T follicular helper cell (primary cell): ENCODE results near the gene S100A4.

Experiments used
- DNase-seq: peaks from one replicate; pipeline ENCODE4 v3.0.0-alpha.2; 2020; ENCODE audit warnings: low read depth

The S100A4 gene

DNA sequence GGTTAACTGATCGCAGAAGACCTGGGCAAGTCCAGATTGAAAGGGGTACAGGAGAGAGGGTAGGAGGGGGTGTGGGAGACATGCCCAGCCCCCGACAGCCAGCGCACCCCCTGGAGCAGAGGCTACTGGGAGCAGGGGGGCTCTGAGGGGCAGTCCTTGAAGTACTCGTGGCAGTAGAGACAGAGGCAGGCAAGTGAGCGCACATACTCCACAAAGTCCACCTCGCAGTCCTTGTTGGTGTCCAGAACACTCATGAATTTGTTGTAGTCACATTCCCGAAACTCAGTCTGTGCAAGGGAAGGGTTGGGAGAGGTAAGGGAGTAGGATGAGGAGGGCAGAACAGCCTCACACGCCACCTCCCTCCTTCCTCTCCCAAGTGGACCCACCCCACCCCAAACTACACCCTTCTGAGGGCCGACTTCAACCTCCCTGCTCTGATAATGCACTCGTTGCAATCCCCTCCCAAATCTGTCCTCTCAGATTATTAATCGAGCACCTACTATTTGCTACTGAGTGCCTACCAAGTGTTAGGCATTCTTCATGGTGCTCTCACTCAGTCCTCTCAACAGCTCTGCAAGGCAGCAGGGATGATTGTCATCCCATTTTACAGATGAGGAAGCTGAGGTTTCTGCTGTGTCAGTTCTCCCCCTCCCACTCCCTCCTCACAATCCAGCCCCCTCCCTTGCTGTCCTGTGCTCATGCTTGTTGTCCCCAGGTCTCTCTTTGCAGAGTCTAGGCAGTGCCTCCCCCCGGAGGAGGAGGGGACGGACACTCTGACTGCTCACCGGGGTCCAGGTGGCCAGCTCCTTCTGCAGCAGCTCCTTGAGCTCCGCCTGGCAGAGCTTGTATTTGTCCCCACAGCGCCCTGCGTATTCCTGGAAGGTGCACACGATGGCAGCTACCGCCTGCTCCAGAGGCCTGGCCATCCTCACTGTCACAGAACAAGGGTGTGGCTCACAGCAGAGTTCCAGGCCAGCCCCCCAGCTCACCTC is 2.2 kb upstream of the S100A4 start:
- no peak for DNase-seq

DNA sequence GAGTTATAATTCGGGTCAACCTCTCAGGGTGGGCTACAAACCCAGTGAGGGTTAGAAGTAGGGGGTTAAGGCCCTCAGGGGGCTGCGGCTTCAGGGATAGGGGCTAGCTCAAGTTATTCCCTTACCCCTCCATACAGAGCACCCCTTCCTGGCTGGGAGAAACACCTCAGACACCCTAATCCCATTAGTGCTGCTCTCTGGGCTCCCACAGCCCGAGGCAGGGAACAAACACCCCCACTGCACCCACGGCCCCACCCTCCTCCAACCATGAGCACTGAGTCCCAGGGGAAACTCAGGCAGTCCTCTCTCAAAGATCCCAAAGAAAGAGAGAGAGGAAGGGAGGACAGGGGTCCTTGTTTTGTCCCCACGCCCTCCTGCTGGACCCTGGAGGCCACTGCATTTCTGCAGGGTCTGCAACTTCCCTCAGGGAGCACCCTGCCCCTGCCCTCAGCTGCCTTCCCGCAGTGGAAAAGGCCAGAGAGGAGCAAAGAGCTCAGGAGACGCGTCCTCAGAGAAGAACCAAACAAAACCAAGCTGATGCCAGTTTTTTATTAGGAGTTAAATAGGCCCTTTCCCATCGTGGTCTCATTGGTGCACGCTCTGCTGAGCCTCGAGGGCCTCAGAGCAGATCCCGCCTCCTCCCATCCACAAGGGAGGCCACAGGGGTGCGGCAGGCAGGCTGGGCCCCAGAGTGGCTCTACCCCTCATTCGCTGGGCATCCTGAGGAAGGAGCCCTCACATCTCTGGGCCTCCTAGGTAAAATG is 1.4 kb upstream of the S100A4 start:
- no peak for DNase-seq

DNA sequence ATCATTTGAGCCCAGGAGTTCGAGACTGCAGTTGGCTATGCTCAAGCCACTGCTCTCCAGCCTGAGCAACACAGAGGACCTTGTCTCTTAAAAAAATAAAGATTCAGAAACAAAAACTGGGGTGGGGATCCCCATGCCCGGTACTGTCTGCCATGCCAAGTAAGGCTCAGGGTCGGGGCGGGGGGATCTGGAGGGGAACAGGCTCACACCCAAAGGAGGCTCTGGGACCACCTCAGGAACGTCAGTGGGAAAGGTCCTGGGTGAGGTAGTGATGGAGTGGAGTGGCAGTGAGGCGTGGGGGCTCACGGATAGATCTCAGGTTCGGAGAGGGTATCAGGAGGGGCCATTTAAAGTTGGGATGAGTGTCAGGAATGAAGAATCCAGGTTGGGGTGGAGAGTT is 765 bp upstream of the S100A4 start:
- DNase-seq = no peak

- DNase-seq = no peak
Measured at GRCh38 chr1:153544453-153545066, 1.0 kb downstream of the S100A4 start.

- DNase-seq = no peak
Measured at GRCh38 chr1:153543736-153544135, 1.9 kb downstream of the S100A4 start.

- DNase-seq = no peak
Measured at GRCh38 chr1:153542956-153543711, 2.5 kb downstream of the S100A4 start.

DNA sequence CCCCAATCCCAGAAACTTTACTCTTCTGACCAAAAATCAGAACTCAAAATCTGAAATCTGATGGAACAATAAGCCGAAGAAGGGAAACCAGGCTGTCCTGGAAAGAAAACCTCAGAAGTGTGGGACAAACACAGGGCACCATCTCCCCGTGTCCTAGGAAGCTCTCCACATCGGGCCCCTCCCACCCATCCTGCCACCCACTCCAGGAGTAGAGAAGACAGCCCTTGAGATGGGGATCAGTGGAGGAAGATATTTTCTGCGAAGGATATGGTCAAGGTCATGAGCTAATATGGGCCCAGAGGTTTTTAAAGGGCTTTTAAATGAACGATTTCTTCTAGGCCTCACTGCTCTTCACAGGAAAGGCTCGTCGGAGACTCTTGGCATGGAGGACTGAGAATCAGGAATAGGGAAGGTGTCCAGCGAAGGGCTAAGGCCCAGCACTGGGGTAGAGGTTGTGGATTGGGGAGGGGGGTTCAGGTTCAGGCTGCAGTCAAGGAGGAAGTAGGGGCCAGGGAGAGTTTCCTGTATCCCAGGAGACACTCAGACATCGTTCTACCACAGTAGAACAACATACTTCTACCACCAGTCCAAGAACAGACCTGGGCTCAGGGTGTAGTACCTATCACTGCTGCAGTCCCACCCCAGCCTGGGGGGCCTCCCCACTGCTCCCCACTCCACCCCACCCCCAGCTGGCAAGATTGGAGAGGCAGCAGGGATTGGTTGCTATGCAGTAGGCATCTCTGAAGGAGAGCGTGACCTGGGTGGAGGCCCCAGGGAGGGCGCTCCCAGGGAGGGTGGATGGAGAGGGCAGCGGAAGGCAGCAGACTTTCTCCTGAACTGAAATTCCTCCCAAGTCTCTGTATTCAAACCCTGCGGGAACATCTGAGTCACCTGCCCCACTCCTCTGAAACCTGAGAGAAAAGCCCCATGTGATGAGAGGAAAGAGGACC is 3.7 kb downstream of the S100A4 start:
- no peak for DNase-seq

DNA sequence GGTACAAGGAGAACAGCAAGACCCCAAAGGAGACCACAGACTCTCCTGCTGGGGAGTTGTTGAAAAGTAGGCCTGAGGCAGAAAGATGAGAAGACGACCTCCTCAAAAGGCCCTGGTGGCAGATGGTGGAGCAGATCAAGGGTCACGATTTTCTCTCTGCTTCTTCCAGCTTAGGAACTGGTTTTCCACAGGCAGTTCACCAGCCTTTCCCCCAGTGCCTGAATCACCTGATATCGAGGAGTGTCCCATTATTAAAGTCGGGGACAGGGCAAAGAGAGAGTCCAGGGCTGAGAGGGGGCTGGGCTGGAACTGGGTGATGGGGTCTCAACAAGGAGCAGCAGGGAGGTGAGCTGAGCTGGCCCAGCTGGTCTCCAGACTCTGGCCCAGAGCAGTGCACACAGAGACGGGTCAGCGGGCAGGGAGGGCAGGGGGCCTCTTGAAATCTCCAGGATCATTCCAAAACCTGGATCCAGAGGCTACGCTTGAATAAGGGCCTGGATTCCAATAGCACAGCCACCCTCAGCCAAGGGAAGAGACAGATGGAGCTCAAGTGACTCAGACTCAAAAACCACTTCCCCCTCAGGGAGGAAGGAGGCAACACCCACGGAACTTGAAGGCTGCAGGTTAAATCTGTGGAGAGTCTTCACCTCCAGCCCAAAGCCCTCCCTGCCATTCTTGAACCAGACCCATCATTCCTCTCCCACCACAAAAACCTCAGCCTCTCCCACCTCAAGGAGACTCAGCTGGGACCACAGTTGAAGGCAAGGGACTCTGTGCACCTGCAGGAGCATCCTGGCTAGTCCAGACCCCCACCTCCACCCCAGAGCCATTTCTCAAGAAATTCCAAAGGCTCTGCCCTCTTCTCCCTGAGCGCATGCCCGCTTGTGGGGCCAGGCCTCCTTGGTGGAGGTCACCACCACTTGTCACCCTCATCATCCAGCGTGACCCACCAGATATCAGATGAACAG is 4.9 kb downstream of the S100A4 start, which contains the start of gene S100A5:
Gene S100A5 (minus strand): TSS at position 541 of the 968 bp plus-strand sequence. CDS start 743 bp downstream, outside the sequence.
- peak; percentile 13 for DNase-seq

DNA sequence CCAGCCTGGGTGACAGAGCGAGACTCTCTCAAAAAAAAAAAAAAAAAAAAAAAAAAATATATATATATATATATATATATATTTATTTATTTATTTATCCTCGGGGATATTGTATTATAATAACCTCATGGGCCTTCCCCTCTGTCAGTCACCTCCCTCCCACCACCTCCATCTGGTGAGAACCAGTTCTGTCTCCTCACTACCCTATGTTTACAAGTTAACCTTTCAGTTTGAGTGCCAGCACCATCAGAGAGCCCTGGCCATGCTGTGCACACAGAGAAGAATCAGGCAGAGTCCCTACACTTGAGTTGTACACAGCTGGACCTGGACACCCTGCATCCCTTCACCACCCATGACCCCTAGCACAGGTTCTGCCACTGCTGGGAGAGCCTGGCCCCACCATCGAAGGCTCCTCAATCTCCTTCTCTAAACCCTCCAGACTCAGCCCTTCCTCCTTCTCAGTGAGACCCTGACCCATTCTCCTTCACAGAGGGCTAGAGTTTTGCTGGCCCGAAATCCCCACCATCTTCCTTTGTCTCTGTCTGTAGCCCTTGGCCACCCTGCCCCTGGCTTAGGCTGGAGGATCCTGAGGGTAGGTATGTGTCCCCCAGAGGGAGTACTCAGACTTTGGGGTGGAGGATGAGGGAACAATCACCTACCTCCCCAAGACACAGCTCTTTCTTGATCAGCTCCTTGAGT is 6.1 kb downstream of the S100A4 start:
- DNase-seq = no peak

DNA sequence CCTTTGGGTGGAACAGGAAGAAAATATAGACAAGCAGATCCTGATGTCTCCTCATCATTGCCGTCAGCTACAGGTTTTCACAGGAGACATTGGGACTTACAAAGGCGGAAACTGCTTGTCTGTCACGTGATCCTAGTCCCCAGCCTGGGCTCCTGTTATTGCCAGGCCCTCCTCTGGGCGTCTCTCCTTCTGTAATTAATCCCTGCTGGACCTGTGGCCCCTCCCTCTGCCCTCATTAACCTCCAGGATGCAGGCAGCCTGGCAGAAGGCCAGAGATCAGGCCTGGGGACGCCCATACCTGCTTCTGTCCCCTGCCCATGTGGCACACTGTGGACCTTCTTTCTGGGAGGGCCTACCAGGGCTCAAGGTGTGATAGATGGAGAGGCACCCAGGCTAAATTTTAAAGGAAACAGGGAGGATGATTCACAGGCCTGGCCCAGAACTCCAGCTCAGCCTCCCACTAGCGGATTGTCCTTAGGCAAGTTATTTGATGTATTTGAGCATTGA is 7.2 kb downstream of the S100A4 start:
- no peak for DNase-seq

GRCh38 chr1:153537376-153537730 is 8.3 kb downstream of the S100A4 start:
- no peak for DNase-seq

DNA sequence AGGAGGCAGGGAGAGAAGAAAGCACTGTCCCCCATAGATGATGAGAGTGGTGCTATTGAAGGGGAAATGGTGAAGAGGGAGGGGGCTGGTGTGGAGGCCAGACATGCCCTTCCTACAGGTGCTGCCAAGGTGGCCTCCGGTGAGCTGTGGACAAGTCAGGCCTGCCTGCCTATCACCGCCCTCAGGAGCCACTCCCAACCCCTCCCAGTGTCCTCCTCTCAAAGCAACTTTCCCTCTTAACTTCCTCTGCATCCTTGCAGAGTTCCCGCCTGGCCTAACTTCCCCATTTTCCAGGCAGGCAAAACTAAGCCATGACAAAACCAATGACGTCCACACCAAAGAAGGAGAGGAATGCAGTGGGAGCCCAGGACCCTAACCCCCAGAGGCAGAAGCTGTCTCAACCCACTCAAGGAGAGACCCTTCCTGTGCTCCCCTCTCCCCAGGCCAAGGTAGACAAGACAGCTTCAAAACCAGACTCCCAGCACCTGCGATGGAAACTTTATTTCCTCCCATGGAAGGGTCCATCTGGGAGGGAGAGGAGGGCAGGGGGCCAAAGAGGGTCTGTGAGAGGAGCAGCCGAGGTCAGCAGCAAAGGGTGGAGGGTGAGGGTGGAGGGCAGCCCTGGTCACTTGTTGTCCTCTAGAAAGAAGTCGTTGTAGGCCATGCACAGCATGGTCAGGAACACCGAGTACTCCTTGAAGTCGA is 8.8 kb downstream of the S100A4 start:
- no peak for DNase-seq

- peak; percentile 74 for DNase-seq
Measured at GRCh38 chr1:153536012-153536670, 9.5 kb downstream of the S100A4 start.

- no peak for DNase-seq
Measured at GRCh38 chr1:153535242-153536011, 10.2 kb downstream of the S100A4 start, which contains the start of gene S100A6. Gene S100A6, minus strand, starts transcription at chr1:153535991. Its CDS starts 652 bp downstream, at chr1:153535339.

- no peak for DNase-seq
Measured at GRCh38 chr1:153534925-153535241, 10.7 kb downstream of the S100A4 start.

DNA sequence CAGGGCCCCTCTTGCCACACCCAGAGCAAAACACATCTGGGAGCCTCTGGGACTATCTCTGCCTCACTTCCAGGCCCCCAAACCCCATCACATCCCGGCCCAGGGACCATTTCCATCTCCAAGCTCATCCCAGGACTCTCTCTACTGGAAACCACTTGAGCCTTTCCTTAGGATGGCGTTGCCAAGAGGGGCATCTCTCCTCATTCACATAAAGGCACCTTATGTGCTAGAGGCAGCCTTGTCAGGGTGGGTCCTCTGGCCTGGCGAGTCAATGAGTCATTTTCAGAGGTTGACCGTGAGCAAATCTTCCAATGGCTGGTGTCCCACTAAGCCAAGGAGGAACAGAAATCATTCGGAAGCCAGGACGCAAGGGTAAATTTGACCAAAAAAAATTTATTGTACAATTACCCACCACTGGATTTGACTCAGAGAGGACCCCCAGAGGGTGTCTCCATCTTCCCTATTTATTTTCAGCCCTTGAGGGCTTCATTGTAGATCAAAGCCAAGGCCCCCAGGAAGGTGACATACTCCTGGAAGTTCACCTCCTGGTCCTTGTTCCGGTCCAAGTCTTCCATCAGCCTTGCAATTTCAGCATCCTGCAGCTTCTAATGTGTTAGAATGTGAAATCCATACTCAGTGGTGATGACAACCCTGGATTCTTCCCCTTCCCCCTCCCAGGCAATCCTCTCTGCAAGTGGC is 11.2 kb downstream of the S100A4 start:
- no peak for DNase-seq
